C4-2B (cell line): ENCODE data around the gene FAM3B.

ENCODE experiments used
- ZFX ChIP-seq: fragments of 450-650 bp; IDR thresholded peaks from 2 replicates; pipeline ENCODE4 v1.6.1; 2017
- TF ChIP-seq, protein P1 (sequence below): fragments of 450-650 bp; conservative IDR thresholded peaks from 2 replicates; pipeline ENCODE4 v1.5.1; 2017; ENCODE audit warnings: mild to moderate bottlenecking

GRCh38 chr21:41317063-41317392 is 427 bp downstream of the FAM3B start:
- TF ChIP-seq, protein P1, sequence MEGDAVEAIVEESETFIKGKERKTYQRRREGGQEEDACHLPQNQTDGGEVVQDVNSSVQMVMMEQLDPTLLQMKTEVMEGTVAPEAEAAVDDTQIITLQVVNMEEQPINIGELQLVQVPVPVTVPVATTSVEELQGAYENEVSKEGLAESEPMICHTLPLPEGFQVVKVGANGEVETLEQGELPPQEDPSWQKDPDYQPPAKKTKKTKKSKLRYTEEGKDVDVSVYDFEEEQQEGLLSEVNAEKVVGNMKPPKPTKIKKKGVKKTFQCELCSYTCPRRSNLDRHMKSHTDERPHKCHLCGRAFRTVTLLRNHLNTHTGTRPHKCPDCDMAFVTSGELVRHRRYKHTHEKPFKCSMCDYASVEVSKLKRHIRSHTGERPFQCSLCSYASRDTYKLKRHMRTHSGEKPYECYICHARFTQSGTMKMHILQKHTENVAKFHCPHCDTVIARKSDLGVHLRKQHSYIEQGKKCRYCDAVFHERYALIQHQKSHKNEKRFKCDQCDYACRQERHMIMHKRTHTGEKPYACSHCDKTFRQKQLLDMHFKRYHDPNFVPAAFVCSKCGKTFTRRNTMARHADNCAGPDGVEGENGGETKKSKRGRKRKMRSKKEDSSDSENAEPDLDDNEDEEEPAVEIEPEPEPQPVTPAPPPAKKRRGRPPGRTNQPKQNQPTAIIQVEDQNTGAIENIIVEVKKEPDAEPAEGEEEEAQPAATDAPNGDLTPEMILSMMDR, result no peak
- no peak for TF ChIP-seq ZFX
